GM21447 (cell line): ENCODE results near the gene SMOC2.
"Not testable (repeated sequence)": the region's sequence is repeated elsewhere in the genome, so short reads cannot be mapped to it uniquely, and the experiment has no call there.

Source experiments
- ATAC-seq: cut with Tn5 transposase; IDR thresholded peaks from one replicate; pipeline ENCODE4 v1.9.1; 2021; ENCODE audit not compliant: unreplicated experiment

The SMOC2 gene

DNA sequence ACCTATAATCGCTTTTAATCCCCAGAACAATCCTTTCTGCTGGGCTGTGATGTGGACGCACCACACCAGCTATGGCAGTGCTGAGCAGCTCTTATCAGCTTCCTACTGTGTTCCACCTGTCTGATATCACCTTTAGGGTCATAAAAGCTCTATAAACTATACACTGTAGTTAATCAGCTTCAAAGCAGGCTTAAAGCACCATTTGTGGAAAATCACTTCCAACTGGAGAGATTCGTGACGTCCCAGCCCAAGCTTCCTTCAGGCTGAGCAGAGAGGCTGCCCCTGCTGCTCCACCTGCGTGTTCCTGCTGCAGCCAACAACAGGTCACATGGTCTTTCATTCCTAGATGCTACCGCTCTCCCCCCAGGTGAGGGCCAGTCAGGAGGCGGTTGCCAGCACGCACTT is 156.5 kb downstream of the SMOC2 start:
- no peak for ATAC-seq

DNA sequence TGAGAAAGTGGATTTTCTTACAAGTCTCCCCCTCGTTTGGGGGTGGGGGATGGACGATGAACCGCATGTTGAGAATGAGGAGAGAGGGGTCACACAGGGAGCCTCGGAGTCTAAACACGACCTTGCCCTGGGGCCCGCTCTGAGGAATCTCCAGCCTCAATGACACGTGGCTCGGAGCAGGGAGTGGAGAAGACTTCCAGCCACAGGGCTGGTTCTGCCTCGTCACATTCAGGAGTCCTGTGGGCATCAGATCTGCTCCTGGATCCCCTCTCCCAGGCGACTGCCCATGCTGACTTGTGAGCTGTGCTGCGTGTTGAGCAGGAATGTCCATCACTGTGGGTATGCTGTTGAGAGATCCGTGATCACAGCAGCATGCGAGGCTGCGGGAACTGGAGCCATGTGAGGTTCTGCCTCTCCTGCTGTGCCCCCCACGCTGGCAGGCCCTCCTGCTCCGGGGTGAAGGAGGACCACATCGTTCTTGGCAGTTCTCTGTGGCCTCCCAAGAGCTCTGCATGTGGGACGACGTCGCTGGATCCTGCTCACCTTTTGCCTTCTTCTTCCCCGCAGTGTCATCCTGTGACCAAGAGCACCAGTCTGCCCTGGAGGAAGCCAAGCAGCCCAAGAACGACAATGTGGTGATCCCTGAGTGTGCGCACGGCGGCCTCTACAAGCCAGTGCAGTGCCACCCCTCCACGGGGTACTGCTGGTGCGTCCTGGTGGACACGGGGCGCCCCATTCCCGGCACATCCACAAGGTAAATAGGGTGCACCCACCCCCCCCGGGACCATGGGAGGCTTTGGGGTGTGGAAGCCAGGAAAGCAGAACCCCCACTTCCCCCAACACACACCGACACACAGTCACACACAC is 157.5 kb downstream of the SMOC2 start:
- no peak for ATAC-seq

DNA sequence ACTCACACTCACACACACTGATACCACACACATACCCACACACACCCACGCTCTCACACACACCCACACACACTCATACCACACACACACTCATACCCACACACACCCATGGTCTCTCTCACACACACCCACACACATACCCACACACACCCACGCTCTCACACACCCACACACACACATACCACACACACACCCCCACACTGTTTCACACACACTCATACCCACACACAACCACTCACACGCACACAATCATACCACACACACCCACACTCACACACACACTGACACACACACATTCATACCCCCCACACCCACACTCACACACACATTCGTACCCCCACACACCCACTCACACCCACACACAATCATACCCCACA is 158.1 kb downstream of the SMOC2 start:
- no peak for ATAC-seq

DNA sequence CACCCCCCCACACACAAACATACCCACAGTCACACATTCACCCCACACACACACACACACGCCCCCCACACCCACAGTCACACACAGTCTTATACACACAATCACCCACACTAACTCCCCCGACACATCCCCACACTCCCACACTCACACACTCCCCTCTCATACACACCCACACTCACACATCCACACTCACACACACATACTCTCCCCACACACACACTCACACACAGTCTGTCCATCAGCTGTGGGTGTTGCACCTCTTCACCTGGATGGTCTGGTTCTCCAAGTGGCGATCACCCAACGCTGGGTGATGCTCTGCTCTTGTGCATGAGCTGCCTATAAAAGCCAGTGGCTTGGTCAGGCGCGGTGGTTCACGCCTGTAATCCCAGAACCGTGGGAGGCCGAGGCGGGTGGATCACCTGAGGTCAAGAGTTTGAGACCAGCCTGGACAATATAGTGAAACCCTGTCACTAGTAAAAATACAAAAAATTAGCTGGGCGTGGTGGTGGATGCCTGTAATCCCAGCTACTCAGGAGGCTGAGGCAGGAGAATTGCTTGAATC is 158.9 kb downstream of the SMOC2 start:
- no peak for ATAC-seq

DNA sequence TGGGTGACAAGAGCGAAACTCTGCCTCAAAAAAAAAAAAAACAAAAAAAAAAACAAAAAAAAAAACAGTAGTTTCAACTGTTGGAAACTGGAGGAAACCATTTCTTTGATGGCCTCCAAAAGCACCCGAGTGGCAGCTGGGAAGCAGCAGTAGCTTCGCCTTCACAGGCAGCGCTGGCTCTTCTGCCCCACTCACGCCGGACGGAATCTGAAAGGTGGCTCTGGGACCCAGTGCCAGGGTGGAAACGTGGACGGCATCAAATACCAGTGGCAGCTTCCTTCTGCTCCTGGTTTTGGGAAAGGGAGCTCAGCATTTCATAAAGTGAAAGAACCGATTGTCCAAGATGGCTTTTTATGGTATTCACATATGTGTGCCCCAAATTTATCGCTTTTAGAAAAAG is 159.4 kb downstream of the SMOC2 start:
- ATAC-seq, result no peak

DNA sequence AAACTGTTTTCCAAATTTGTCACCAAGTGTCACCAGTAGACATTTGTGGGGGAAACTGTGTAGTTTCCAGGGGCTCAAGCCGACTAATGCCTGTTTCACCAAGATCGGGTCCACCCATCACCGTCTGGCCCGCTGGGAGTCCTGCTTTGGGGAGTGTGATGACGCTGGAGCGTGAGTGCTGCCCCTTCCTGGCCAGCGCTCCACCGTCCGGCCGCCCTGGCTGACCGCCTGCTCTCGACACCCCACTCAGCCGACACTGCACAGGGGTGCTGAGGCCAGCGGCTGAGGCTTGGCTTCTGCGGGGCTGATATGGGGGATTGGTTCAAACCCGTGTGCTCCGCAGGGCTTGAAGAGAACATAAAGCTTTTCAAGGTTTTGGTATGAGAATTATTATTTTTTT is 160.1 kb downstream of the SMOC2 start:
- no peak for ATAC-seq

DNA sequence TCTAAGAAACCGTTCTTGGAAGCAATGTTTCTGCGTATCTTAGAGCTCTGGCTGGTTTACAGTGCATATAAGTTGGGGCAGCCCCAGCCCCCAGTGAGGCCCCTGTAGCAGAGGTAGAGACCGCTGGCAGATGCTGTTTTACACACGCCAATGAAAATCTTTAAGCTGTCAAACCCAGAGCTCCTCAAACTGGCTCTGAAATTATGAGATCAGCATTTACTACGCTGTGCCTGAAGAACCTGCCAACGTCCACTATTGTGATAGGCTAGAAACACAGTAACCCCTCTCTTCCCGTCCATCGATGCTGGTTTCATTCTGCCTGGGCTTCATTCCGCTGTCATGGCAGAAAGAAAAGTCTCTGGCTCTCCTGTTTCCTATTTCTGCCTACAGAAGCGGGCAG is 160.6 kb downstream of the SMOC2 start:
- ATAC-seq, result no peak

DNA sequence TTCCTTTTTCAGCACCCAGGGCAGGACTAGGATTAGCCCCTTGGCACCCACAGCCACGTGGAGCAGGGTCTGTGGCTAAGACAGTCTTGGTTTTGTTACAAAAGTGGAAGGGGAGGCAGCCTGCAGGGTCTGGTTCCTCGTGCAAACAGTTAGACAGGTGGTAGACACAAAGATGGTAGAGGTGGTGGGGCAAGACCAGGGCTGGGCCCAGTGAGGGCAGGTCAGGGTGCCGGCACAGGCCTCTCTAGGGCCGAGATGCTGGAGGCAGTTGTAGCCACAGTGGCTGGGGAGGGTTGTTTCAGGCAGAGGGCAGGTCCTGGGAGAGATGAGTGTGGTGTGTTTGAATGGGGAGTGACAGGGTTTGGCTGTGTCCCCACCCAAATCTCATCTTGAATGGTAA is 161.6 kb downstream of the SMOC2 start:
- no peak for ATAC-seq

DNA sequence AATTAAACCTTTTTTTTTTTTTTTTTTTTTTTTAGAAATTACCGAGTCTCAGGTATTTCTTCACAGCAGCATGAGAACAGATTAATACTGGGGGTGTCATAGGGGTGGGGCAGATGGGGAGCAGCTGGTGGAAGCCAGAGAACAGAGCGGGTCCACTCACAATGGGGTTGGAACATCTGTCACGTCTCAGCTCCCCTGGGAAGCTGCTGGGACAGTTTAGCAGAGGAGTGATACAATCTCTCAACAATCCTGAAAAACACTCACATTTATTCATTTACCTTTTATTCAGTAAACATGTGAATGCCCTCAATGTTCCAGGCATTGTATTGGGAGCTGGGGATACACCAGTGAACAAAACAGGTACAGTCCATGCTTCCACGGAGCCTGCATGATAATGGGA is 162.2 kb downstream of the SMOC2 start:
- no peak for ATAC-seq

DNA sequence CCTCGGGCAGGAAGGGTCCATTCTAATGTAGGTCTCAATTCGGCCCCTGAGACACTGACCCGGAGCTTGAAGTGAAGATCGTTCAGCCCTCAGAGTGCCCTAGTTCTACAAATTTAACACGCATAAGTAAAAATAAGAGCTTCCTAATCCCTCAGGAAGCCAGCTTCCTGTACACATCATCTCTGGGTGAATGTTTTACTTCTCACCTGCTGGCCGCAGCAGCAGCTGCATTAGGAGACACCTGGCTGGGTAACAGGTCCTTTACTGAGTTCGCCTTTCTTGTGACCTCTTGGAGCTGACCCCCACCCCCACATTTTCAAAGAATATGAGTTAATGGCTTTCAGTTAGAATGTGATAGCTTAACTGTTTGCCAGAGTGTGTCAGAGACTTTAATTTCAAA is 165.0 kb downstream of the SMOC2 start:
- ATAC-seq, result no peak

DNA sequence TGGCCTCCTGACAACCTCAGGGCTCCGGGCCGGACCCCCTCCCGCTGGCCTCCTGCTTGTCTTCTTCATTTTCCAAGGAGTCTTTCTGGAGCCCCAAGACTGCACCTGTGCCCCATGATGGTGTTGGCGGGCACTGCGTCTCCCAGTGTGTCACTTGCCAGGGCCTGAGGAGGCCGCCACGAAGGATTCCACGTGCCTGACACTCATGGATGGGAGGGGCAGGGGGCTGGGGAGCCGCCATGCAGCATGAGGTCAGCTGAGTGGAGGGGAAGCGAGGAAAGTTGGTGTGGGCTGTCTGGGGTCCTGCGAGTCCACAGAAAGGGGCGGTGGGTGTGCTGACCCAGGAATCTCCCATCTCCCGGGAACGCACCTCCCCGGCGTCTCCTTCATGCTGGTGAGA is 165.7 kb downstream of the SMOC2 start:
- ATAC-seq, result no peak

DNA sequence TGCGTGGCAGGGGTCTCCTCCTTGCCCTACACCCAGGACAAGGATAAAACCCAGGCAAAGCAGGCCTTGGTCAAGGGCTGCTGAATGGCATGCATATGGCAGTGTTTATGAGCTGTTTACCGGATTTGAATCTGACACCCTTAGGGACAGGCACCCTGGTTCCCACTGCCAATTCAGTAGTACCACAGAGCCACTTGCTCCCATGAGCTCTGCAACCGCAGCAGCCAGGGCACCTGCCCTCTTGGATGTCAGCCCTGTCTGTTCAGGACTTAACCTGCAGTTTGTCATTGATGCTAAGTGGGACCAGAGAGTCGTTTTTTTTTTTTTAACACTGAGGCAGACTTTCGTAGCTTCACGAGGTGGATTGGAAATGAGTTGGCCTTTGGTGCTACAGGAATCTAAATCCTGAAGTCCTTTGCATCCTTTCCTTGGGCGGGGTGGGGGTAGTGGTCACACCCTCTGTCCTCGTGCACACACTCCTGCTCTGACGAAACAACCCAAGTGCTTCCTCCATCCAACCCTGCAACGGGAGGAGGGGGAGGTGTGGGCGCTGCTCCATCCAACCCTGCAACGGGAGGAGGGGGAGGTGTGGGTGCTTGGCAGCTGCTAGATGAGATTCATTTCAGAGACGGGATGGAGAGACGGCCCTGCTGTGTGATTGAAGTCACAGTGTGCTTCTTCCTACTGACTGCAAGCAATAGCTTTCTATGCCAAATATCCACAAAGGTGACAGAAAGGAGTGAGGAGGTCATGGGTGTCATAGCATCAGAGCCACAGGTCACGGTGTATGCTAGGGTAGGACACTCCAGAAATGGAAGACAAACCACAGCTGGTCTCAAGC is 166.5 kb downstream of the SMOC2 start:
- no peak for ATAC-seq

DNA sequence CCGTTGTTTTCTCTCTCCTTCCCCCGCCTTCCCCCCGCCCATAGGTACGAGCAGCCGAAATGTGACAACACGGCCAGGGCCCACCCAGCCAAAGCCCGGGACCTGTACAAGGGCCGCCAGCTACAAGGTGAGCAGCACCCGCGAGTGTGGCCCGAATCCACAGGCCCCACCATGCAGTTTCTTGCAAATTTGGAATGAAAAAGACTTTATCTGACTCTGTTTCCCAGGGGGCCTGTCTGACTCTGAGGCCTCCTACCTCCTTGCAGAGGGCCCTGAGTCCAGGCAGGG is 167.1 kb downstream of the SMOC2 start:
- no peak for ATAC-seq

DNA sequence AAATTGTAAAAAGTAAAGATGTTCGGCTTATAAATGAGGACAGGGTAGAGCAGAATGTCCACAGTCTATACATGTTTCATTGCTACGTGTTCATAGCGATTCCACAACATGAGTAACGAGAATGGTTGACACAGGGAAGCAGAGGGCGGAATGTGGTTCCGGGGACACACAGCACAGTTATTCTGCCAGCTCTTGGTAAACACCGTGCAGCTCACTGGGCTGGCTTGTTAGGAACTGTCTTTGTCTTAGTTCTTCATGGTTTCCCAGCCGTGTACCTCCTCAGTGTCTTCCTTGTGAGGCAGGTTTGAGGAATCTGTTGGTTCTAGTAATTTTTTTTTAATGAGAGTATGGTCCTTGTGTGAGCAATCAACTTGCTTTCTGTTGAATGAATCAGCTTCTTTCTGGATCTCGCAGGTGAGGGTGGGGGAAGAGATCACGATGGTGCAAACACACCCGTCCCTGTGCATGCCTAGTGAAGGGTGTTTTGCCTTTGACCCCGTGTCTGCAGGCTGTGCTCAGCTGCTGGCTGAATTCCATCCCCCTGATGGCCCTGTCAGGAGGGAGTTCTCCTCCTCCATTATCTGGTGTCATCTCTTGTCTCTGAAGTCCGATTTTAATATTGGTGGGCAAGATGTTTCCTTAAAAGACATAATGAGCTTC is 168.2 kb downstream of the SMOC2 start:
- ATAC-seq, result no peak

DNA sequence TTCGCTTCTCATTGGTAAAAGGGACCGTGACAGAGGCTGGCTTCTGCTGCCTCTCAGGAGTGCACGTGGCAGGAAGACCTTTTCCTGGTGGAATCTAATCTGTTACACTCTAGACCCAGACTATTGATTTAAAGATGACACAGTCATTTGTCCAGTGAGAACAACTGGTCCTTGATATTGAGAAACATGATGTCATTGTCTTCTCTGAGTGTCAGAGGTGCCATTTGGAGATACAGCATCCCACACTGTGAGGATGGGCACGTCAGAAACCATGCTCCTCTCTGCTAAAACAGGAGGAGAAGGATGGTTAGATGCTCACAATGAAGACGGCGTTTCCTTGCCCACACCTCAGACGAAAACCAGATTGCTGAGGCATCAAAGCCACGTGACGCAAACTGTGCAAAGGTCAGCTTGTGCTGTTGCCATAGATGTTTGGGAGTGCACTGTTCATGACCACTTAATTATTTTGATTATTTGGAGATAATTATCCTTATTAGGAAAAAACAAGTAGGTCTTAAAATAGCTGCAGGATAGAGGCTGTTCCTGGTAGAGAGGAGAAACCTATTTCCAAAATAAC is 169.0 kb downstream of the SMOC2 start:
- ATAC-seq, result no peak

DNA sequence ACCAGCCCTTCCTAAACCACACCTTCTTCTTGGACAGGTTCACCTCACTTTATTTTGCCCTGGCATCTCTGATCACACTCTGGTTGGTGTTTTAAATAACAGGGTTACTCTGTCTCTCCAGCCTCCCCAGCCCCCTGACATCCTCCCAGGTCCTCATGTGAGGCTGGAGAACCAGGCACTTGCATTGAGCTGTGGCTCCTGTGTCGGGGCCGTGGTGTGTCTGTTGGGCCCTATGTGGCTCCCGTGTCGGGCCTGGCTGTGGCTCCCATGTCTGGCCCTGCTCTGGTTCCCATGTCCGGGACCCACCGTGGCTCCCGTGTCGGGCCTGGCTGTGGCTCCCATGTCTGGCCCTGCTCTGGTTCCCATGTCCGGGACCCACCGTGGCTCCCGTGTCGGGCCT is 170.0 kb downstream of the SMOC2 start:
- not testable (repeated sequence) for ATAC-seq

DNA sequence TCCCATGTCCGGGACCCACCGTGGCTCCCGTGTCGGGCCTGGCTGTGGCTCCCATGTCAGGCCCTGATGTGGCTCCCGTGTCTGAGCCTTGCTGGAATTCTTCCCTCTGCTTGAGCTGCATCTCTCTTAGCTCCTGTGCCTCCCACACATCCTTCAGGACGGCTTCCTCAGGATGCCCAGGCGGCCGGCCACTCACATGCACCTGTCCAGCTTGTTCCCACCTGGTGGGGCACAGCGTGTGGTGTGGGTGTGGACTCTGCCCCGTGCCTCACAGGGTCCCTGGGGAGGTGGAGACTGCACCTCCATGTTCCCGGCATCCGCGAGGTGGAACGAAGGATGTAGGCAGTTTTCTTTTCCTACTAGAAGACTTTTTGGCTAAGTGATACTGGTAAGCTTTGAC is 170.7 kb downstream of the SMOC2 start:
- ATAC-seq, result no peak

DNA sequence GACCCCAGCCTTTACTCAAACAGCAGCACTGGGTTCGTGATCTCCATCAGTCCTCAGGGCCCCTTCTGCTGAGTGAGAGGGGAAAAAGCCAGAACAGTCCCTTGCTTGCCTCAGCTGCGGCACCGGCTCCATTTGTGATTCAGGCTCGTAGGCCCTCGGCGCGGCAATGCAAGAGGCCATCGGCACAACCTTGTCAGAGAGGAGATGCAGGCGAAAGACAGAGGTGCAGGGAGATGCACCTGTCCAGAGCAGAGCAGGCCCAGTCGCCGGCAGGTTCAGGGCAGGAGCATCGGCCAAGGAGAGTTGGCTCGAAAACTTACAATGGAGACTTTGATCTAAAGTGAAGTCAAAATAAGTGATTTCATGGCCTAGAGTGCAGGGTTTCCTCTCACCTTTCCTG is 171.6 kb downstream of the SMOC2 start:
- ATAC-seq, result no peak

DNA sequence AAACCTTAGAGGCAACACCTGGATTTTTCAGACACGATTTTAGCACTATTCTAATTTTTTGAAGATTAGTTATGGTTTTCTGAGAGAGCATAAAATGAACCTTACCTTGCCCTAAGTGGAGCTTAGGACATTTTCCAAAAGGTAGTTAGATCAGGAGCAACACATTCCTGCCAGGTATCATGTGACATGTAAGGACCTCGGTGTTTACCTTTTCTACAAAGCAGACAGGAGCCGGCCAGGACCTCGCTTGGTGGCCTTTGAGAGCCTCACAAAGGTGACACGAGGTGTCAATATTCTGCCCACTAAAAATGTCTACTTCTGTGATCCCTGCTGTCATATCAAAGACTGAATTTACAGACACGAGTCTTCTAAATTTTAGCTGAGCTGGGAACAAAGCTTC is 174.9 kb downstream of the SMOC2 start:
- no peak for ATAC-seq

DNA sequence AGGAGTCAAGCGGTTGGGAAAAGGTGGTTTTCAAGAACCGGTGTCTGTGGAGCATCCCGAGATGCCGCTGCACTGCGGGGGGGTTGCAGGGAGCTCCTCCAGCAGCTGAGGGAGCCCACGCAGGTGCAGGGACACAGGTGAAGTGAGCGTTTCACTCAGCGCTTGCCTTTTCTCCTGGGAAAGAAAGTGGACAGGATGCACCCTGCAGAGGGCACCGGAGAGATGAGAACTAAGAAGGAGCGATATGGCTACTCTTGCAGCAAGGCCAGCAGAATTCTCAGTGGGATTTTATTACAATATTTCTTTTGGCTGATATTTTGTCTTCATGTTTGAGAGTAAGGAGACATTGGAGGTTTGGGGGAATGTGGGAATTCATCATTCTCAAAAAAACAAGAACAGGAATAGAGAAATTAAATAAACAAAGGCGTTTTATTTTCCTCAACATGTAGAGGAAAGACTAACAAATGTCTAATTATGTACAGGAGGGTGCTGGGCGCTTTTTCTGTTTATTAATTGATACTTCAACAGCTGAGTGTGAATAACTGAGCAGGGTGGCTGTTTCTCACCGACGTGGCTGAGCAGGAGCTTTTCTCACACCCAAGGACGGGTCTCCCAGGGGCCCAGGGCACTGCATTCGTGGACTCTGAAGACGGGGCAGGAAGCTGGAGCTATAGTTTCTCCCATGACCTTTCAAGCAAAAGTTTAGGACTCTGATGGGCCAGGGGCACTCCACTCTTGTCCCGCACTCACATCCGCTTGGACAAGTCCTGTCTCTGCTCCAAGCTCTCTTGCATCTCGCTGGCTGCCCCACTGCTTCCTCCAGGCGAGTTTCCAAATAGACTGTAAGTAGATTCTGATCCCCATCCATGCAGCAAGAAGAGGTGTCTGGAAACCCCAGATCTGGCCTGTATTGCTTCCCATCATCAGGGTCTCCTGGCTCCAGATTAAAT is 176.1 kb downstream of the SMOC2 start:
- ATAC-seq, result no peak
